H9 (cell line): Measurements from ENCODE around the gene TMEM273. TPM values are rescaled to one million over a fixed set of nuclear protein-coding genes. Genes with fewer than 3 reads are reported as not detected.

ENCODE experiments used
- DNase-seq: peaks from one replicate; pipeline ENCODE4 v3.0.0-alpha.2; 2017
- H2AFZ ChIP-seq: one replicate; pipeline ENCODE4 v1.6.1; 2013; ENCODE audit warnings: mild to moderate bottlenecking, low read length, control low read depth, moderate library complexity
- H2AK5ac ChIP-seq: 2 replicates; pipeline ENCODE4 v1.6.1; 2013; ENCODE audit warnings: low read length, control low read depth, mixed read lengths; ENCODE audit not compliant: insufficient read length
- H2BK120ac ChIP-seq: one replicate; pipeline ENCODE4 v1.6.1; 2013; ENCODE audit warnings: low read depth, mild to moderate bottlenecking, low read length, control low read depth, inconsistent platforms; ENCODE audit not compliant: poor library complexity, severe bottlenecking
- H2BK12ac ChIP-seq: 2 replicates; pipeline ENCODE4 v1.6.1; 2013; ENCODE audit warnings: low read length, control low read depth, mixed read lengths, low read depth; ENCODE audit not compliant: insufficient read length
- H2BK15ac ChIP-seq: 2 replicates; pipeline ENCODE4 v1.6.1; 2013; ENCODE audit warnings: low read depth, low read length, control low read depth
- H2BK20ac ChIP-seq: one replicate; pipeline ENCODE4 v1.6.1; 2013; ENCODE audit warnings: low read depth, mild to moderate bottlenecking, low read length, control low read depth, inconsistent platforms; ENCODE audit not compliant: poor library complexity, severe bottlenecking
- H2BK5ac ChIP-seq: 2 replicates; pipeline ENCODE4 v1.6.1; 2013; ENCODE audit warnings: low read length, control low read depth, mixed read lengths; ENCODE audit not compliant: insufficient read length
- H3K14ac ChIP-seq: 2 replicates; pipeline ENCODE4 v1.6.1; 2013; ENCODE audit warnings: low read length, control low read depth; ENCODE audit not compliant: insufficient read depth
- H3K18ac ChIP-seq: 2 replicates; pipeline ENCODE4 v1.6.1; 2013; ENCODE audit warnings: low read depth, mild to moderate bottlenecking, mixed read lengths, low read length, control low read depth; ENCODE audit not compliant: insufficient read length
- H3K23ac ChIP-seq: 2 replicates; pipeline ENCODE4 v1.6.1; 2013; ENCODE audit warnings: low read length, control low read depth, mixed read lengths, low read depth; ENCODE audit not compliant: insufficient read length
- H3K23me2 ChIP-seq: 2 replicates; pipeline ENCODE4 v1.6.1; 2013; ENCODE audit warnings: low read depth, mild to moderate bottlenecking, mixed read lengths, low read length, control low read depth; ENCODE audit not compliant: insufficient read length, poor library complexity, severe bottlenecking
- H3K27ac ChIP-seq: 2 replicates; pipeline ENCODE4 v1.5.1; 2013; ENCODE audit warnings: low read length, control low read depth, mixed read lengths, low read depth; ENCODE audit not compliant: insufficient read length
- H3K27me3 ChIP-seq: 2 replicates; pipeline ENCODE4 v1.6.1; 2013; ENCODE audit warnings: low read length, control low read depth, inconsistent platforms; ENCODE audit not compliant: insufficient read depth
- H3K4ac ChIP-seq: 2 replicates; pipeline ENCODE4 v1.6.1; 2013; ENCODE audit warnings: low read depth, mild to moderate bottlenecking, control low read depth, inconsistent platforms, low read length, moderate library complexity
- H3K4me1 ChIP-seq: 2 replicates; pipeline ENCODE4 v1.6.1; 2013; ENCODE audit warnings: low read length, control low read depth, inconsistent platforms; ENCODE audit not compliant: insufficient read depth
- H3K4me2 ChIP-seq: 2 replicates; pipeline ENCODE4 v1.6.1; 2013; ENCODE audit warnings: low read length, control low read depth, mixed read lengths; ENCODE audit not compliant: insufficient read length, insufficient read depth
- H3K56ac ChIP-seq: 2 replicates; pipeline ENCODE4 v1.6.1; 2013; ENCODE audit warnings: low read depth, mild to moderate bottlenecking, mixed read lengths, low read length, control low read depth; ENCODE audit not compliant: insufficient read length
- H3K79me1 ChIP-seq: 2 replicates; pipeline ENCODE4 v1.6.1; 2013; ENCODE audit warnings: low read depth, mild to moderate bottlenecking, moderate library complexity, low read length, control low read depth, inconsistent platforms; ENCODE audit not compliant: insufficient read depth, poor library complexity, severe bottlenecking
- H3K79me2 ChIP-seq: 2 replicates; pipeline ENCODE4 v1.6.1; 2013; ENCODE audit warnings: low read length, control low read depth, inconsistent platforms; ENCODE audit not compliant: insufficient read depth
- H3K9ac ChIP-seq: 2 replicates; pipeline ENCODE4 v1.6.1; 2013; ENCODE audit warnings: low read length, control low read depth, mixed read lengths; ENCODE audit not compliant: insufficient read length; ENCODE audit errors: extremely low read depth
- H3K9me3 ChIP-seq: one replicate; pipeline ENCODE4 v1.6.1; 2013; ENCODE audit warnings: low read depth, low read length, inconsistent platforms; ENCODE audit not compliant: control insufficient read depth
- H3T11ph ChIP-seq: one replicate; pipeline ENCODE4 v1.6.1; 2013; ENCODE audit warnings: mild to moderate bottlenecking, low read length, control low read depth, inconsistent platforms
- H4K20me1 ChIP-seq: one replicate; pipeline ENCODE4 v1.6.1; 2013; ENCODE audit not compliant: control insufficient read depth, insufficient read length, insufficient read depth
- H4K5ac ChIP-seq: 2 replicates; pipeline ENCODE4 v1.6.1; 2013; ENCODE audit warnings: low read depth, mild to moderate bottlenecking, mixed read lengths, low read length, control low read depth; ENCODE audit not compliant: insufficient read length
- H4K8ac ChIP-seq: replicated peaks from 2 replicates; pipeline ENCODE4 v1.6.1; 2013; ENCODE audit warnings: low read length, control low read depth, mixed read lengths, low read depth; ENCODE audit not compliant: insufficient read length
- H4K91ac ChIP-seq: 2 replicates; pipeline ENCODE4 v1.6.1; 2013; ENCODE audit warnings: low read depth, mild to moderate bottlenecking, moderate library complexity, mixed read lengths, low read length, control low read depth; ENCODE audit not compliant: insufficient read length
- H3K27ac Mint-ChIP-seq, 3 experiments: 2 replicates in 2 of 3; 3 replicates in 1 of 3; pipeline ENCODE4 v1.8.0; 2020 to 2021; ENCODE audit warnings: mixed read lengths in 3 of 3, mild to moderate bottlenecking in 1 of 3, moderate library complexity in 1 of 3
- H3K27me3 Mint-ChIP-seq: 2 replicates; pipeline ENCODE4 v1.8.0; 2021; ENCODE audit warnings: low read depth, mild to moderate bottlenecking, moderate library complexity, mixed read lengths
- H3K36me3 Mint-ChIP-seq, 3 experiments: 2 replicates in 2 of 3; 3 replicates in 1 of 3; pipeline ENCODE4 v1.8.0; 2020 to 2021; ENCODE audit warnings: low read depth in 3 of 3, mixed read lengths in 3 of 3; ENCODE audit not compliant: insufficient read depth in 1 of 3
- H3K4me1 Mint-ChIP-seq, 2 experiments: 2 replicates each; pipeline ENCODE4 v1.8.0; 2020; ENCODE audit warnings: mixed read lengths in 2 of 2
- H3K4me3 Mint-ChIP-seq, 2 experiments: 2 replicates in 1 of 2; 3 replicates in 1 of 2; pipeline ENCODE4 v1.8.0; 2020 to 2021; ENCODE audit warnings: mild to moderate bottlenecking in 2 of 2, mixed read lengths in 2 of 2, moderate library complexity in 1 of 2
- H3K9me3 Mint-ChIP-seq, 2 experiments: 2 replicates in 1 of 2; 3 replicates in 1 of 2; pipeline ENCODE4 v1.8.0; 2020; ENCODE audit warnings: mild to moderate bottlenecking in 2 of 2, mixed read lengths in 2 of 2, moderate library complexity in 1 of 2
- WGBS: extraction: QIAGEN DNeasy Blood & Tissue Kit; methylation state at CpG from one replicate; pipeline ENCODE4 v1.1.7; 2013; ENCODE audit warnings: missing lambda C conversion rate, low lambda C conversion rate, mixed read lengths; ENCODE audit not compliant: insufficient read length; ENCODE audit errors: extremely low coverage; 5-methylcytosine and 5-hydroxymethylcytosine counted together
- total RNA-seq: library from RNA; stranded (reverse); gene quantifications from 2 replicates; pipeline ENCODE4 v1.2.1, GENCODE V29; 2021
- TF ChIP-seq, protein P1 (sequence below): fragments of 200-600 bp; sonication (generic); conservative IDR thresholded peaks from 3 replicates; pipeline ENCODE4 v1.8.0; 2021; ENCODE audit warnings: antibody characterized with exemption, mild to moderate bottlenecking

TMEM273 gene
- total RNA-seq, 1 experiment from 2014 or later = not detected

DNA sequence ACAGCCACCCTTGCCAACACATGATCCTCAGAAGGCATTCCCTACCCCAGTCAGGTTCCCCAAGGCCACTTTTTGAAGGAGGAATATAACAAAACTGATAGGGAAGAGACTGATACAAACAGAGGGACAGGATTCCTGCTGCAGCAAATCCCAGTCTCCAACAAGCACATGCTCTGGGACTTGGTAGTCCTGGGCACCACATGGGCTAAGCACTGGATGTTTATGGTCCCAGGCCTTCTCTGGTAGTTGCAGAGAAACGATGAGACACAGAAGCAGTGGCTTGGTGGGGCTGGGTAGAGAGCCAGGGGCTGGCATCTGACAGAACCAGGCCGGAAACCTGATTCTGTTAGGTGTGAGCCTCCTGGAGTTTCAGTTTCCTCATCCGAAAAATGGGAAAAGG, 76.1 kb downstream of the TMEM273 start:
- H3K4me2 ChIP-seq = no peak overlapping the region
- Mint-ChIP-seq H3K9me3 (no peaks in the 10 kb centered on the region), H3K27me3 (peaks cover 27% of the 10 kb centered on the region), H3K27ac (no peak overlapping the region; a peak in 1 of 7 replicates), H3K36me3 (no peaks in the 10 kb centered on the region), H3K4me3 (no peak overlapping the region), H3K4me1 (peaks cover 9 to 10% of the 10 kb centered on the region in 2 experiments; a peak in 3 of 4 replicates)
- H3K23me2 ChIP-seq = peaks cover 5% of the 10 kb centered on the region
- no peak overlapping the region for H3T11ph ChIP-seq
- no peak overlapping the region for H2BK12ac ChIP-seq
- no CpG with 5 or more reads among the region's 3 CpGs for WGBS
- H2BK15ac ChIP-seq = no peak overlapping the region
- H4K20me1 ChIP-seq = no peaks in the 10 kb centered on the region
- no peak overlapping the region for H2AK5ac ChIP-seq
- H3K4me1 ChIP-seq = no peaks in the 10 kb centered on the region
- no peaks in the 10 kb centered on the region for H3K9me3 ChIP-seq
- no peak overlapping the region for H3K4ac ChIP-seq
- H2BK5ac ChIP-seq = no peak overlapping the region
- no peak for DNase-seq
- no peak overlapping the region for H2AFZ ChIP-seq
- no peak overlapping the region for H4K5ac ChIP-seq
- no peak overlapping the region for H3K56ac ChIP-seq
- TF ChIP-seq, protein P1, sequence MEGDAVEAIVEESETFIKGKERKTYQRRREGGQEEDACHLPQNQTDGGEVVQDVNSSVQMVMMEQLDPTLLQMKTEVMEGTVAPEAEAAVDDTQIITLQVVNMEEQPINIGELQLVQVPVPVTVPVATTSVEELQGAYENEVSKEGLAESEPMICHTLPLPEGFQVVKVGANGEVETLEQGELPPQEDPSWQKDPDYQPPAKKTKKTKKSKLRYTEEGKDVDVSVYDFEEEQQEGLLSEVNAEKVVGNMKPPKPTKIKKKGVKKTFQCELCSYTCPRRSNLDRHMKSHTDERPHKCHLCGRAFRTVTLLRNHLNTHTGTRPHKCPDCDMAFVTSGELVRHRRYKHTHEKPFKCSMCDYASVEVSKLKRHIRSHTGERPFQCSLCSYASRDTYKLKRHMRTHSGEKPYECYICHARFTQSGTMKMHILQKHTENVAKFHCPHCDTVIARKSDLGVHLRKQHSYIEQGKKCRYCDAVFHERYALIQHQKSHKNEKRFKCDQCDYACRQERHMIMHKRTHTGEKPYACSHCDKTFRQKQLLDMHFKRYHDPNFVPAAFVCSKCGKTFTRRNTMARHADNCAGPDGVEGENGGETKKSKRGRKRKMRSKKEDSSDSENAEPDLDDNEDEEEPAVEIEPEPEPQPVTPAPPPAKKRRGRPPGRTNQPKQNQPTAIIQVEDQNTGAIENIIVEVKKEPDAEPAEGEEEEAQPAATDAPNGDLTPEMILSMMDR = no peak
- H2BK20ac ChIP-seq = no peak overlapping the region
- no peak overlapping the region for H2BK120ac ChIP-seq
- no peak overlapping the region for H3K23ac ChIP-seq
- no peaks in the 10 kb centered on the region; the same call in 1 of the 2 replicates for H3K27me3 ChIP-seq
- H3K27ac ChIP-seq = no peak overlapping the region
- H3K18ac ChIP-seq = no peak overlapping the region
- H3K14ac ChIP-seq = no peak overlapping the region
- no peak overlapping the region for H4K8ac ChIP-seq
- H4K91ac ChIP-seq = no peak overlapping the region
- H3K79me2 ChIP-seq = no peaks in the 10 kb centered on the region
- no peak overlapping the region for H3K9ac ChIP-seq
- no peaks in the 10 kb centered on the region for H3K79me1 ChIP-seq
